NCI-H187 (cell line): Measurements from ENCODE around the gene HRK.

Experiments used
- DNase-seq, 2 experiments: peaks; one replicate each; lab custom pipeline; 2025; lab: John Stamatoyannopoulos, UW

The HRK gene

GRCh38 chr12:116897476-116897875 lies 16.2 kb upstream of the HRK start:
- DNase-seq: no peak

- no peak for DNase-seq
These were observed 15.2 kb upstream of the HRK start for GRCh38 chr12:116896411-116896924.

- DNase-seq: no peak
These were observed 13.7 kb upstream of the HRK start for GRCh38 chr12:116894913-116895312.

- DNase-seq: no peak
These were observed 11.3 kb upstream of the HRK start for GRCh38 chr12:116892349-116893140.

- no peak for DNase-seq
These were observed 9.8 kb upstream of the HRK start for GRCh38 chr12:116891019-116891418.

- DNase-seq: no peak
These were observed 9.1 kb upstream of the HRK start for GRCh38 chr12:116890330-116890729.

GRCh38 chr12:116887897-116888296 lies 6.7 kb upstream of the HRK start:
- no peak for DNase-seq

GRCh38 chr12:116887244-116887643 lies 6.0 kb upstream of the HRK start:
- DNase-seq: no peak

- no peak for DNase-seq
These were observed 4.2 kb upstream of the HRK start for GRCh38 chr12:116885491-116885890.

GRCh38 chr12:116884871-116885270 lies 3.6 kb upstream of the HRK start:
- no peak for DNase-seq

GRCh38 chr12:116882742-116883141 lies 1.5 kb upstream of the HRK start:
- no peak for DNase-seq

GRCh38 chr12:116881877-116882507 lies 751 bp upstream of the HRK start:
- DNase-seq: no peak

GRCh38 chr12:116880817-116881324 lies 370 bp downstream of the HRK start:
- peak in 1 of 2 experiments; percentile 21 for DNase-seq

GRCh38 chr12:116880213-116880816 lies 926 bp downstream of the HRK start:
- no peak for DNase-seq

GRCh38 chr12:116879509-116880212 lies 1.6 kb downstream of the HRK start:
- no peak for DNase-seq

GRCh38 chr12:116878567-116879508 lies 2.4 kb downstream of the HRK start:
- no peak for DNase-seq

GRCh38 chr12:116876151-116876869 lies 4.9 kb downstream of the HRK start:
- DNase-seq: no peak

GRCh38 chr12:116874324-116874995 lies 6.8 kb downstream of the HRK start:
- no peak for DNase-seq

- no peak for DNase-seq
These were observed 10.9 kb downstream of the HRK start for GRCh38 chr12:116870306-116870705.

- DNase-seq: no peak
These were observed 13.7 kb downstream of the HRK start for GRCh38 chr12:116867523-116867922.
